DOHH2 (cell line): ENCODE data around the gene PRPF40A.

Experiments
- CTCF ChIP-seq: fragments of 200-600 bp; sonication (generic); IDR thresholded peaks from one replicate; pipeline ENCODE4 v1.5.1; 2014; ENCODE audit warnings: antibody characterized with exemption, mild to moderate bottlenecking, low read depth, low read length; ENCODE audit not compliant: poor library complexity, severe bottlenecking
- EZH2phosphoT487 ChIP-seq: fragments of 200-600 bp; sonication (generic); IDR thresholded peaks from 2 replicates; pipeline ENCODE4 v1.6.1; 2017; ENCODE audit warnings: borderline replicate concordance, mild to moderate bottlenecking, antibody characterized with exemption, low read length, moderate library complexity, mixed read lengths

DNA sequence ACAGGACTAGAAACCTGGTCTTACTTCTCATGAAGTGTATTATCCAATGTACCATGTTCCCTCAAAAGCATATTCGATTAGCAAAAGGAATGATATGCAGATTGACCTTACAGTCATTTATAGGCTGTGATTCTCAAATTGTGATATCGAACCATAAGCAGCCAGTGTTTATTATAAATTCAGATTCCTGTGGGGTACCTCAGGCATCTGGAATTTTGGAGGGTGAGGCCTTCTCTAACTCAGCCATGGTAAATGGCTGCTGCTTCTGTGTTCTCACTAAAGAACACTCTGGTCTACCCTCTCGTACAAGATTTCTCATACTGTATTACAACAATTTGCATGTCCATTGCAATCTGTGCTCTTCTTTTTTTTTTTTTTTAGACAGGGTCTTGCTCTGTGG lies 84.5 kb downstream of the PRPF40A start:
- no peak for TF ChIP-seq EZH2phosphoT487
- TF ChIP-seq CTCF: no peak
